Activated CD8-positive, alpha-beta memory T cell treated with anti-CD3 and anti-CD28 coated beads for 24 hours (primary cell): Measurements from ENCODE around the gene PDLIM7.

ENCODE experiments used
- DNase-seq: peaks from one replicate; pipeline ENCODE4 v3.0.0-alpha.2; 2020

Gene PDLIM7

DNA sequence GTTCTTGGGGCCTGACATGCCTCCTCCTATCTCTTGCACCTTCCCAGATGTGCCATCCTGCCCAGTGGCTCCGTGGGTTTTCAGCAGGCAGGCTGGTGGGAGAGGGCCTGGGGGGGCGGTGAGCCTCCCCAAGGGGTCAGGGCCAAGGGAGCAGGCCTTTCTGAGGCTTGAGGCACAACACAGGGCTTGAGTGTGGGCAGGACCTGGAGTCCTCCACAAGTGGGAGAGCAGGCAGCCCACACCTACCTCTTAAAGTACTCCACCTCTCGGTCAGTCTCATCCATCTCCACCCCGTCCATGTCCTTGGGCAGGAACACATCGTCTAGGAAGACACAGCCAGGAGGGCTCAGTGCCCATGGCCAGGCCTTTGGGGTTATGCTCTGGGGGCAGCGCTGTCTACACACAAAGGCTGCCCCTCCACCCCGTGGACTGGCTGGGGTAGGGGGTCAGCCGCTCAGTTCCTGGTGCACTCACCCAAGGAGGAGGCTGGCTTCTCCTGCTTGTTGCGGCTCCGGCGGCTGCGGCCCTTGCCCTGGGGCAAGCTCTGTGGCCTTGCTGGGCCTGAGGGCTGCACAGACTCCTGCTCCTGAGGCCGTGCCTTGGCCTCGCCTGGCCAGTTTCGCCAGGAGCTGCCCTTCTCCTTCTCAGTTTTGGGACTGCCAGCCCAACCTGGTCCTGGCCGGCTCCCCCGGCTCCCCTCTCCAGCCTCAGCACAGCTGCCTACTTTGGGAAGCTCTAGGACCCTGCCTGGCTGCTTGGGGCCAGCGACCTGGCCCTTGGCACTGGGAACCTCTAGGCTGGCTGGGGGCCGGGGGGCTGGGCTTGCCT, 26.5 kb upstream of the PDLIM7 start:
- DNase-seq, result no peak

DNA sequence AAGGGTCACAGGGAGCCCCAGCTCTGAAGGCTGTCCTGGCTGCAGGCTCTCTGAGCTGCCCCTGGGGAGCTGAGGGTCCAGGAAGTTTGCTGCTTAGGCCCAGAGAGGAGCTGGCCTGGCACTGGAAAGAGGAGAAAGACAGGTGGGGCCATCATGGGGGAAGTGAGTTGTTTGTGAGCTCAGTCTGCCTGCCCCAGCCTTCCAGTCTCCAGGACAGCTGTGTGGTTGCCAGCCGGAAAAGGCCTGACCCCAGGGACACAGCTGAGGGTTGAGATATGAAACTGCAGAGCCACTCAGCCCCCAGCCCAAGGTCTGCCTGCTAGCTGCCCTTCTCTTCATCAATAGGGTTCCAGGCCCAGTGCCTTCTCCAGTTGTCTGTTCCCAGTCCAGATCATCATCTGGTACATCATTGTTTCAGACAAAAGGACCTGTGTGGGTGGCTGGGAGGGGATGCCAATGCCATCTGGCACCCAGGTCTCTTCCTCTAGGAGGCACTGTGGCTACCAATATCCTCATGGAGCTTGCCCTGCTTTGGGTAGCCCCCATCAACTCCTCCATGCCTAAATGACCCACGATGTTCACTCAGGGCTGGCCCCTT, 23.6 kb upstream of the PDLIM7 start:
- DNase-seq, result no peak

DNA sequence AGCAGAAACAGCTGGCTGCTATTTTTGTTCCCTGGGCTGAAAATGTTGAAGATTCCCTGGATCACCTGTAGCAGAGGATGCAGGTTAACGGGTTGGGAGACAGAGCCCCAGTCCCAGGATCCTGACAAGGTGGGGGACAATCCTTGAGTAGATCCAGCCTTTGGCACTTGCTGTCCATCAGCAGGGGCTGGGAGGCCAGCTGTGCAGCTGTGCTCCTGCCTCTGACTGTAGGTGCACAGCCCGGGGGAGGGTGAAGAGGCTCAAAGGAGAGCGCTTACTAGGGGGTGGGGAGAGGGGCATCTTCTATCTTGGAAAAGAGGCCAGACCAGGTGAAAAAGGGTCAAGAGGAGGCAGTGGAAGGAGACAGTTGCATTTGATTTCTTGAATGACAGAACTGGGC, 22.9 kb upstream of the PDLIM7 start:
- no peak for DNase-seq

DNA sequence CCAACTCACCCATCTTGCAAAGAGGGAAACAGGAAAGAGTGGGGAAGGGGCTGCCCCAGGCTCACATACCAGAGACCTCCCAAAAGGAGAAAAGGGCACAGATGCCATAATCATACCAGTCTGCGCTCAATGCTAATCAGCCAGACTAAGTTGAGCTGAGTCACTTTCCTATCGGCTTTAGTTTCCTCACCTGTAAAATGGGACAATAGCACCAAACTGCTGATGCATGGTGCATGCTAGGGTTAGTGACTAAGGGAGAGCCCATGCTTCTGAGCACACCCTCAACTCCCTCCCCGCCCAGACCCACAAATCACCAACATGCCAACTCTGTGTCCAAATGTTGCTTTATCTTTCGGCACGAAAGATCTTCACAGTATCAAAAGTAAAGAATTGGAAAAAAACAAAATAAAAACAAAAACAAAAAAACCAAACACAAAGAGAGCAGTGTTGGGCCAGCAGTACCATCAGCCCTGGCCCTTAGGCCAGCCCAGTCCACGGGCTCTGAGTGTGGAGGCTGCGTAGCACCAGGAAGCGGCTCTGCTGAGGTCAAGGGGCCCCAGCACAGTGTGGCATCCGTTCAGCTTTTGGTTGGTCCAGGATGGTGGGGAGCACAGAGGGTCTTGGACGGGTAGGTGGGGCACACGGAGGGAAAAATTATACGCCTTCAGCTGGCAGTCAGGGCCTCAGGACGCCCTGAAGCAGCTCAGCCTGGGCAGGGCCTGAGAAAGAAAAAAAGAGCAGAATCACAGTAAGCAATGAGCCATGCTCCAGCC, 22.2 kb upstream of the PDLIM7 start:
- DNase-seq, result no peak

DNA sequence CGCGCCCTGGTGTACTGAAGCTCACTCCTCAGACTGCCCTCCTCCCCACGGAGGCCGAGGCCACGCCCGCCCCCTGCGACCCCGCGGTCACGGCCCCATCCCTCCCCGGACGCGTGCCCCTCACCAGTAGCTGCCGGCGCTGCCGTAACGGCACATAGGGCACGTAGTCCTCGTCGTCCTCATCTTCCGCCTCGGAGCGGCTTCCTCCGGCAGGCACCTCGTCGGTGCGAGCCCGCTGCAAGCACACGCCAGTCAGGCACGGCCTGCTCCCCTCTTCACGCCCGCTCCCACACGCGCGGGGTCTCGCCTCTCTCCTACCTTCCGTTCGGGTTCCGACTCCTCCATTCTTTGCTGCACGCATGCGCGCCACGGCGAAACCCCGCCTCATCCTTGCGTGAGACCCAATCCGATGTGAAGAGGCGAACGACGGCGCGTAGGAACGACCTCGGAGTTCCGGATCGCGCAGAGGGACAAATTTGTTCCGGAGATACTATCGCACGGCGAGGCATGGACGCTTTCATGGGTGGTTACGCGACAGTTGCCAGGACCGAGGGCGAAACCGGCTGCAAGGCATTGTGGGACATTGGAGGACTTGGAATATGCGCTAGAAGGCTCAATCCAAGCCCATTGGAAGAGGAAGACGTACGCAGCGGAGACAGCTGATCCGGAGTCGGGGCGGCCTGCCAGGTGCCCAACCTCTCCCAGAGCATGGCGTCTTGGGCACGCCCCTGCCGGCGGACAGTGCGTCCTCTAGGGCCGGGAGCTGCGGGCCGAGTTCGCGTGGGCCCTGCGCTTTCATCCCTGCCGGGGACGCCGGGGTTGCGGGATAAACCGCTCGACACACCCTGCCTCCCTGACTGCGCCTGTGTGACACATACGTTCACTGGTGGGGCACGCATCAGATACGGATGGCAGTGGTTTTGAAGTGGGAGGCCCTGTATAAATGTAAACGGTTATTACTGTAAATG, 19.5 kb upstream of the PDLIM7 start, which contains the start of gene DDX41:
TSS of gene DDX41 (minus strand) at position 361 of the 968 bp plus-strand sequence. CDS start at position 345, 16 bp downstream.
- DNase-seq, result peak; percentile 98

DNA sequence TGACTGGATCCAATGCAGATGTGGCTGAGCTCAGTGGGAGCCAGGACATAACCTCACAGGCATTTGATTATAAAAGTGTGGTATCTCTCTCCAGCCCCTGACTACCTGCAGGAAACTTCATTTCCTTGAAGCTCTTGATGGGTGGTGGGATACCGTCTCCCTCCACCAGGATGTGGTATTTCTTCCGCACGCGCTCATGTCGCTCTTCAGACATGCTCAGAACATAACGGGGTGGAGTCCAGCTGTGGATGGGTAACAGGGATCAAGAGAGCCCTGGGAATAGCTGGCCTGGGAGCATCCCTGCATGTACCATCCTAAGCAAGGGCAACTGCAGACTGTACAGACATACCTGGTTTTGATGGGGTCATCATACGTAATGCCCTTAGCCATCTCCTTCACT, 18.2 kb upstream of the PDLIM7 start:
- no peak for DNase-seq

DNA sequence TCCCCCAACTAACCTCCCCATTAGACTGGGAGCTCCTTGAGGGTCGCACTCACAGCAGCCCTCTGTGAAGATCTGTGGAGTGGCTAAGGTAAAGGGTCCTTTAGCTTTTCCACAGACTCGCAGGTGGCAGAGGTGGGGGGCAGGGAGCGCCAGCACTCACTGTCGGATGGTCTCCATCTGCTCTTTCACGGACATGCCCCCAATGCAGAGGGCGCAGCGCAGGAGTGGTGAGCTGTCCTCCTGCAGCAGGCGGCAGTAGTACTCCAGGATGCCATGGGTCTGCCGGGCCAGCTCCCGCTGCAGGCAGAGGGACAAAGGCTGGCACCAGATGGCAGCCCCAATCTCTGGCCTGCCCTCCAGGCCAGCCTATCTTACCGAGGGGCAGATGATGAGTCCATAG, 17.1 kb upstream of the PDLIM7 start:
- no peak for DNase-seq

DNA sequence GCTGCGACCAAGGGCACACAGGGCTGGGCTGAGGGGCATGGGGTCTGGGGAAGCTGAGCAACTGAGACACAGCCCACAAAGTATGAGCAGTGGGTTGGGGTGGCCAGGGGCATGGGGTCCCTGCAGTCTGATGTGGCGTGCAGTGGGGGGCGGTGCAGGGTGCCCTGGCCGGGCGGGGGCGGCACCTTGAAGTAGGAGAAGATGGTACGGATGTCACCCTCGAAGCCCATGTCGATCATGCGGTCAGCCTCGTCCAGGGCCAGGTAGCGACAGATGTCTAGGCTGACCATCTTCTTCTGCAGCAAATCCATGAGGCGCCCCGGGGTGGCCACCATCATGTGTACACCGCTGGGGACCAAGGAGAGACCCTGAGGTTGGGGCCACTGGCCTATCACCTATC, 16.1 kb upstream of the PDLIM7 start:
- no peak for DNase-seq

DNA sequence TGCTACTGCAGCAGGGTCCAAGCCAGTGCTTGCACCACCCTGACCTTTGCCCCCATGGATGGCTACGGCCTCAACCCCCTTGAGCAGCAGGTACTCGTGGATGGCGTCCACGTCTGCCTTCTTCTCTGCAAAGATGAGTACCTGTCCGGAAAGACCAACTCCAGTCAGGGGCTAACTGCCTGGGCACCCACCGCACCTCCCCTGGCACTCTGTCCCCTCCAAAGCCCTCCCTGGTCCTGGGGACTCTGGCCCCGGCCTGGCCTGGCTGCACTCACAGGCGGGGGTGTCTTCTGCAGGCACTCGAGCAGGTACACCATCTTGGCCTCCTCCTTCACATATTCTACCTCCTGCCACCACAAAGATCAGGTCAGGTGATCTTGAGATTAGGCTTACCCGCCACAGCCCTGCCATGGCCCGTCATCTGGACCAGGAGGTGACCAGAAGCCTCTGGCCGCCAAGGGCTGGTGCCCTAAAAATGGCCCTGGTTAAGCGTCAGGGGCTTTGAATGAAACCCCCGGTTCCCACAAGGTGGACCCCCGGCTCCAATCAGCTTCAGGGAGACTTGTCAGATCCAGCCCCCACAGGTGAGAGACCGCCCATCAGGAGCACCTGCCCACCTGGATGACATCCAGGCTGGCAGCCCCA, 15.5 kb upstream of the PDLIM7 start:
- DNase-seq, result no peak

DNA sequence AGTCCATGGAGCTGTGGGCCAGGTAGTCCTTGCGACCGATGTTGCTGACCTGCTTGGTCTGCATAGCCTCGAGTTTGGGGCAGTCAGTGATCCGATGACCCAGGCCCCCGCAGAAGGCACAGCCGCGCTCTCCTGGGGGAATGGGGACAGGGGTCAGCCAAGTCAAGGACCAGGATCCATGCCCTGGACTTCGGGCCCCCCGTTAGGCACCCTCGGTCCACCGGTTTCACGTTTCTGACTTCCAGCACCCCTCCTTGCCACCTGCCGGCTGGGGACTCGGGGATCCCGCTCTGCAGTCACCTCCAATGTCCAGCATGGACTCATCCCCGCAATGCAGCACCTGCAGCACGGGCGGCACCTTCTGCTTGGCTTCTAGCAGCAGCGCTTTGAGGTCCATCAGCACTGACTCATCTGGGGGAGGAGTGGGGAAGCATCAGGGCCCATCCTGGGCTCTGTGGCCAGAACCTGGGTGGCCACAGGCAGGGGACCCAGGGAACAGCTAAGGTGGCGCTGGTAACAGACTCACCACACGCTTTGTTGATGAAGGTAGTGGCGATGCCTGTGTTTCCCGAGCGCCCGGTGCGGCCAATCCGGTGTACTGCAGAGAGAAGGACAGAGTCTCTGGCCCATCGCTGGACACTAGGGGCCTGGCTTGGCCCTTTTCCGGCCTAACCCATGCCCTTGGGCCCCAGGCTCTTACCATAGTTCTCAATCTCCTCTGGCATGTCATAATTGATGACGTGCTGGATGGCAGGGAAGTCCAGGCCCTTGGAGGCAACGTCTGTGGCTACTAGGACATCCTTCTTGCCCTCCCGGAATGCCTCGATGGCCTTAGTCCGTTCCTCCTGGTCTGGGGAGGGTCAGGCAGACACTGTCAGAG, 14.6 kb upstream of the PDLIM7 start:
- DNase-seq, result no peak

DNA sequence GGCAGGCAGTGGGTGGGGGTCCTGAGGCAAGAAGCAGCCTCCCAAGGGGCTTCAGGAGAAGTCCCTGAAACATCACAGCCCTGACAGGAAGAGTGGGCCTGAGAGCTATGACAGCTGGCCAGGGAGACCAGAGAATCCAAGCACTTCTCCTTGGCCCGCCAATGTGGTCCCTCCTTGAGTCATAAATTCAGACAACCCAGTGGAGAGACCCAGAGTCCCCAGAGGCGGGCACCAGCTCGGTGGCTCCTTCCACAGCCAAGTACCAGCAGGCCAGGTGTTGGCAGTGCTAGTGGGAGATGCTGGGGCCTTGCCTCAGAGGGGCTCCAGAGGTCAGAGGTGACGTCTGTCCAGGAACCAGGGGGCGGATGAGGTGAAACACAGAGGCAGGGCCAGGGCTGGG, 13.8 kb upstream of the PDLIM7 start:
- no peak for DNase-seq

DNA sequence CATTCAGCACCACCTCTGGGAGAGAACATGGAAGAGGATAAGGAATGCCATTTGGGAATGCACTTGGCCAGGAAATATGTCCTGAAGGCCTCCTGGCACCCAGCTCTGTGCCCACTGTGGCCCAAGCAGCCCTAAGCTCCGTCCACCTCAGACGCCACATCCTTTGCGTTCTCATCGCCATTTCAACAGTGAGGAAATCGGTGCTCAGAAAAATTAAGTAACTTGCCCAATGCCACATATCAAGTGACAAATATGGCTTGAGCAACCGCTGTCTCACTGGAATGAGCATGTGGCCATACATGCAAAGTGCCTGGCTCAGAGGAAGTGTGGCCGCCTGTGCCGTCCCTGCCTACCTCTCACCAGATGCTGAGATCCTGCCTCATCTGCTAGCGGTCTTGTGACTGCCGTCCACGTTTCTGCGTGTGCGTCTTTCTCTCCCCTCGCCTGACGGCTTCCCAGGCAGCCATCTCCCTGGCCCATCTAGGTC, 13.2 kb upstream of the PDLIM7 start:
- DNase-seq, result no peak

DNA sequence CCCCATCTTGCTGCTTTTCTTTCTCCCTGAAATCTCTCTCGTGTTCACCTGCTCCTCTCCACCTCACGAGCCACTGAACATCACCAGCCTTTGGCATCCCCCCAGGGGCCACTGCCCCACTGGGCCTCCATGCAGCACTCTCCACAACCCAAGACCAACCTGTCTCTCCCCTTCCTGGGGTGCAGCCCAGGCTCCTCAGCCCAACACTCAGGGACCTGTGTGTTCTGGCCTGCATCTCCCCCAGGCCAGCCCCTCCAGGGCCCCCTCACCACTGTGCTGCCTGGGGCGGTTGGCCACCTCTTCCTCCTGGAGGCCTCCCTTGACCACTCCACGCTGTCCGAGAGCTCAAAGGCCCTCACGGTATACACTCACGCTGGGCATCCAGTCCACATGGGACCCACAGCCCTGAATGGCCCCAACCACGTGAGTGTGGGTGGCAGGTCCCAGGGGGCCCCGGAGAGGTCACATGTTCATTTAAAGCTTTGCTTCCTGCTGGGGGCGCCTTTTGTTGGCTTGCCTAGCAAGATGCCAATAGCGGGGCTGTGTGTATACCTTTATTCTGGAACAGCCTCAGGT, 12.7 kb upstream of the PDLIM7 start:
- DNase-seq, result no peak

DNA sequence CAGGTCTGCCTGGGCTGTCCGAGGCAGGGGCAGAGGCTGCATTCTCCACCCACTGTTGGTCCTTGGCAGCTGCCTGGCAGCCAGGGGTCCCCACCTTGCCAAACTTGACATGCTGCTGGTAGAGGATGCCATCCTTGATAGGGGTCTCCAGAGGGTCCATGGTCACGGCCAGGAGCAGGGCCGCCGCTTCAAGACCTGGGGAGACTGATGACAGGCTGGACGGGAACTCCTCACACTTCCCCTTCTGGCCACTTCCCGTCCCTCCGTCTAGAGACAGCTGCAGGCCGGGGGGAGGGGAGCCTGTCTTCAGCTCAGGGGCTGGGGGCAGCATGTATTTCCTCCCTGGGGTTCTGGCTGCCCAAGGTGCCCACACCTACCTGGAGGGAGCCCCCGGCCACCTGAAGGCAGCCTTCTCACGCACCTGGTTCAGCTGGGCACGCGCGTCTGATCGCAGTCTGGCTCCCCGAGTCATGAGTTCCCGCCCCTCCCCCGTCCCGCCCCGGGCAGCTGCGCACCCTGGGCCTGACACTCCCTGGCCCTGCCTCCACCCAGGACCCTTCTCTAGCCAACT, 12.1 kb upstream of the PDLIM7 start, which contains the start of gene DOK3:
TSS of gene DOK3 (minus strand) at position 446 of the 571 bp plus-strand sequence. CDS start at position 160, 286 bp downstream.
- DNase-seq, result no peak

DNA sequence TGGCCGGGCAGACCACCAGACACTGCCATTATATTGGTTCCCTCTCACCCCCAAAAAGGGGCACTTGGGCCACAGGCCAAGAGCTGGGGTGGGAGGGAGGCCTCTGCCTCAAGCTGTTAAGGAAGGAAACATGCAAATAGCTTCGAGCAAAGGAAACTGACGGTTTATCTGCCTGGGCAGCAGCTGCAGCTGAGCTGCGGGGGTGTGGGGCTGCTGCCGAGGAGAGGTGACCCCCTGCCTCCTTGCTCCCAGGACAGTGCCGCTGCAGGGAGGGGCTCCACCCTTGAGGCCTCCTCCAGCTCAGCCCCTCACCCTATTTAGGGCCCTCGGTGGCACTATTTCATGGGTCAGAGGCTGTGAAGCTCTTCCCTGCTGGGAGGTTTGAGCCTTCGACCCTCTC, 11.4 kb upstream of the PDLIM7 start:
- no peak for DNase-seq

DNA sequence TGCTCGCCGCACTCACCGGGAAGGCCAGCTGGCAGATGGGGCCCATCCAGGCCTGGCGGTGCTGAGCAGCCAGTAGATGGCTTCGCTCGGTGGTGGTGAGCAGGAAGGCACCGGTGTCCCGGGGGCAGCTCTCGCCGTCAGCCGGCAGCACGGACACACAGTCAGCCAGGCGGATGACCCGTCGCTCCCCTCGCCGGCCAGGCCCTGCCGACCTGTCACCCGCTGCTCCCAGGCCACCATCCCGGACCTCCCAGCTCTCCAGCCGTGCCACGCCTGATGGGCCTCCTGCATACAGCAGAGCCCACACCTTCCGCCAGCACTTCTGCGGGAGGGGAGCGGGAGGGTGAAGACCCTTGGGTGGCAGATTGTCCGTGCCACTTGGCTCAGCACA, 10.8 kb upstream of the PDLIM7 start:
- DNase-seq, result no peak

DNA sequence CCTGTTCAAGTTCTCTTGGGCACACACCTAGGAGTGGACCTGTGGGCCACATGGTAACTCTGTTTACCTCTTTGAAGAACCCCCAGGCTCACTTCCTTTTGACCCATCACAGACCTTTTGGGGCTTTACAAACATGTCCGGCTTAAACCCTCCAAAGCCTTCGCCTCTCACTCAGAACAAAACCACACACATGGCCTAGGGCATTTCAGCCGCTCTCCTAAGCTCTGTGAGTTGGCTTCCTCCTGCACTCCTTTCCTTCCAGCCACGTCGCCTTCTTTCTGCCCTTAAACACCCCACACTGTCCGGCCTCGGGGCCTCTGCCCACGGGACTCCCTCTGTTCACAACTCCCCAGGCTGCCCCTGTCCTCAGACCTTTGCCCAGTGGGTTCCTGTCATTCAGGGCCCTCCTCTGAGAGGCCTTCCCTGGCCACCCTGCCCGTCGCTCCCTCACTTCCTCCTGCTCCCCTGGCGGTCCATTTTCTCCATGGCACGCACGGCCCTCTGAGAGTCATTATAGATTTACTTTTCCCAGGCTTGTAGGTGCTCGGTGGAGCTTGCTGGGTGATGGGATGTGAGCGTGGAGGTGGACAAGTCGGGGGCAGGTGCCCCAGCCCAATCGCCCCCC, 10.3 kb upstream of the PDLIM7 start:
- DNase-seq, result no peak

DNA sequence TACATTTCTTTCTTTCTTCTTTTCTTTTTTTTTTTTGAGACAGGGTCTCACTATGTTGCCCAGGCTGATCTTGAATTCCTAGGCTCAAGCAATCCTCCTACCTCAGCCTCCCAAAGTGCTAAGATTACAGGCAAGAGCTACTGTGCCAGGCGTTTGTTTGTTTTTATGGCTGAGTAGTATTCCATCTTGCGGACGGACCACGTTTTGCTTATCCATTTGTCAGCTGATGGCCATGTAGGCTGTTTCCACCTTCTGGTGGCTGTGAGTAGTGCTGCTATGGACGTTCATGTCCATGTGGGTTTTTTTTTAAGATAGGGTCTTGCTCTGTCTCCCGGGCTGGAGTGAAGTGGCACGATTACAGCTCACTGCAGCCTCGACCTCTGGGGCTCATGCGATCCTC, 9.8 kb upstream of the PDLIM7 start:
- no peak for DNase-seq

DNA sequence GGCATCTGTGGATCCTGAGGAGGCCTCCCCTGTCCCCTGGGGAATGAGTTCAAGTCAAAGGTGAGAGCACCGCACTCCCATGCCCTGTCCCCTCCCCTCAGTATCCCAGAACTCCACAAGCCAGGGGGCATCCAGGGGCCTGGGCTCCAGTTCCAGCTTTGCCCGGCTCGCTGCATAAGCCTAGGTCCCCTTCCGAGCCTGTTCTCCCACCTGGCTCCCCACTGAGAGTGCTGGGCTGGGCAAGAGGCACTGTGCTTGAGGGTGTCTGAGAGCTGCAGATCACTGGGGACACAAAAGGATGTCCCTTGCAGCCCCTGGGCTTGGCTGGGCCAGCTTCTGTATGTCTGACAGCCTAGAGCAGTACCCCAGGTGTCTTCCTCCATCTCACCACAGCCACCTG, 7.7 kb upstream of the PDLIM7 start:
- no peak for DNase-seq
